AG09309 (cell line): Measurements from ENCODE around the gene PSMB9.

Experiments used
- DNase-seq: peaks from one replicate; pipeline ENCODE4 v3.0.0-alpha.2; 2010; ENCODE audit warnings: low read depth
- H3K4me3 ChIP-seq: 2 replicates; pipeline ENCODE4 v1.5.1; 2011; ENCODE audit warnings: mild to moderate bottlenecking, low read depth, low read length, moderate library complexity; ENCODE audit not compliant: control insufficient read depth
- TF ChIP-seq, protein P1 (sequence below): IDR thresholded peaks from 2 replicates; pipeline ENCODE4 v1.5.1; 2011; ENCODE audit warnings: mild to moderate bottlenecking, low read depth, low read length, inconsistent platforms; ENCODE audit not compliant: insufficient read depth, control insufficient read depth; ENCODE audit errors: missing control alignments

PSMB9 gene

DNA sequence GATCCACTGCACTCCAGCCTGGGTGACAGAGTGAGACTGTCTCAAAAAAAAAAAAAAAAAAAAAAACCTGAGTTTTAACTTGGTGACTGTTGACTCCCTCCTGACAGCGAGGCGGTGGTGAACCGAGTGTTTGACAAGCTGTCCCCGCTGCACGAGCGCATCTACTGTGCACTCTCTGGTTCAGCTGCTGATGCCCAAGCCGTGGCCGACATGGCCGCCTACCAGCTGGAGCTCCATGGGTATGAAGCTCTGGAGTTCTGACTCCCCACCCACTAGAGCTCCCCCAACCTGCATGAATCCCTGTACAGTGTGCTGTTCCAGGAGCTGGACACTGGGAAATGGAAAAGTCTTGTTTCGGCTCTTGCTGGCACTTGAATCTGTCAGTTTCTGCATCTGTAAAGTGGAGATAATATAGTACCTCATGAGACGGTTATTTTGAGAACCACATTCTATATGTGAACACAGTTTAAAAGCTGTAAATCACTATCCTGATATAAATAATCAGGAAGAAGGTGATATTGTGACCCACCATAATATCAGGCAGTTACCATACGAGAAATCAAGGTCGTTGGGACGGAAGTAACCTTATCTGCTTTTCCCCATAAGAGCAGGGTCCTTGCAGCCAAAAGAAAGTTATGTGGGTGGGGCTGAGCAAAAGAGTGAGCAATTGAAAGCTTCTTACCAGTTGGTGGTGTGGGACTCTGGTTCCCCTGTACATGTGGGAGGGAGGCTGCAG lies 3.3 kb downstream of the PSMB9 start:
- DNase-seq, result no peak
- H3K4me3 ChIP-seq, result no peak overlapping the region

DNA sequence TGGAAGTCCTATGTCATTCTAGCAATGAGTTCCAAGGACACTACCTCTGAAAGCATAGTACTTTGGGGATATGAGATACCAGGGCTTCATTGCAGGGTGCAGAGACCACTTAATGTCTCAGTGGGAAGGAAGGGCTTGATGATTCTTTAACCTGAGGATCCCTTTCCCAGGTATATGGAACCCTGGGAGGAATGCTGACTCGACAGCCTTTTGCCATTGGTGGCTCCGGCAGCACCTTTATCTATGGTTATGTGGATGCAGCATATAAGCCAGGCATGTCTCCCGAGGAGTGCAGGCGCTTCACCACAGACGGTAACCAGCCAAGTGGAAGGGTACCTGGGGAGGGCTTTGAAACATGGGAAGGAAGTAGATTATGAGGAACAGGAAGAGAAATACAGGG lies 4.2 kb downstream of the PSMB9 start:
- TF ChIP-seq, protein P1, sequence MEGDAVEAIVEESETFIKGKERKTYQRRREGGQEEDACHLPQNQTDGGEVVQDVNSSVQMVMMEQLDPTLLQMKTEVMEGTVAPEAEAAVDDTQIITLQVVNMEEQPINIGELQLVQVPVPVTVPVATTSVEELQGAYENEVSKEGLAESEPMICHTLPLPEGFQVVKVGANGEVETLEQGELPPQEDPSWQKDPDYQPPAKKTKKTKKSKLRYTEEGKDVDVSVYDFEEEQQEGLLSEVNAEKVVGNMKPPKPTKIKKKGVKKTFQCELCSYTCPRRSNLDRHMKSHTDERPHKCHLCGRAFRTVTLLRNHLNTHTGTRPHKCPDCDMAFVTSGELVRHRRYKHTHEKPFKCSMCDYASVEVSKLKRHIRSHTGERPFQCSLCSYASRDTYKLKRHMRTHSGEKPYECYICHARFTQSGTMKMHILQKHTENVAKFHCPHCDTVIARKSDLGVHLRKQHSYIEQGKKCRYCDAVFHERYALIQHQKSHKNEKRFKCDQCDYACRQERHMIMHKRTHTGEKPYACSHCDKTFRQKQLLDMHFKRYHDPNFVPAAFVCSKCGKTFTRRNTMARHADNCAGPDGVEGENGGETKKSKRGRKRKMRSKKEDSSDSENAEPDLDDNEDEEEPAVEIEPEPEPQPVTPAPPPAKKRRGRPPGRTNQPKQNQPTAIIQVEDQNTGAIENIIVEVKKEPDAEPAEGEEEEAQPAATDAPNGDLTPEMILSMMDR, result no peak
- no peak overlapping the region for H3K4me3 ChIP-seq
- DNase-seq, result no peak

More for the DNA sequence above, 3.3 kb downstream of the PSMB9 start:
- TF ChIP-seq, protein P1, result no peak

- TF ChIP-seq, protein P1, result no peak
- no peak overlapping the region for H3K4me3 ChIP-seq
These were observed 6.7 kb downstream of the PSMB9 start for GRCh38 chr6:32860674-32861073.

GRCh38 chr6:32862725-32863124 lies 8.7 kb downstream of the PSMB9 start:
- TF ChIP-seq, protein P1, result no peak
- no peak for DNase-seq
- H3K4me3 ChIP-seq, result no peak overlapping the region

More at GRCh38 chr6:32860674-32861073, 6.7 kb downstream of the PSMB9 start:
- no peak for DNase-seq

DNA sequence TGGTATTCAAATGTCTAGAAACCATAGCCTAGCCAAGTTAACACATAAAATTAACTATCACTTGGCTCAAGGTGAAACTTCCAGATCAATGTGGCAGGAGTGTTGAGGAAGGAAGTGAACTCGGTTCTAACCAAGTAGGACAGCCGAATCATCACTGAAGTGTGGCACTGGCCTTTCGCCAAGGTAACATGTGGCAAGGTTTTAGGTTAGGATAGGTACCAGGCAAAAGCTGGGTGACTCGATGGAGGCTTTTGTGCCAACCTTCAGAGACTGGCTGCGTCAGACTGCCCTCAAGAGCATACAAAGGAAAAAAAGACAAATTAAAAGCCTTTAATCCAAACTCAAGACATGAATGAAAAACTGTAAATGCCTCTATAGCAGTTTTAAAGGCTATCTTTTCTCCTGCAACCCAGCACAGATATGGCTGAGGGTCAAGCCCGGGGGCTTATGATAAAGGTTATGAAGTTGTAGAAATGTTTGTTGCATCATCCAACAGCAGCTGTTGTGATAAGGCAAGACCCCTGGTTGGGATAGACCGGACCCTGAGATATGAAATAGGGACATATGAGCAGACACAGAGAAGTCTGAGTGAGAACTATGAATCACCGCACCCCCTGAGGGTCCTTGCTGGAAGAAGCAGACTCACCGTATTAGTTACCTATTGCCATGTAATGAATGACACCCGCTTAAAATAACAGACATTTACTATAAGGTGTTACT lies 11.9 kb downstream of the PSMB9 start:
- TF ChIP-seq, protein P1, result no peak
- no peak overlapping the region for H3K4me3 ChIP-seq
- DNase-seq, result no peak

DNA sequence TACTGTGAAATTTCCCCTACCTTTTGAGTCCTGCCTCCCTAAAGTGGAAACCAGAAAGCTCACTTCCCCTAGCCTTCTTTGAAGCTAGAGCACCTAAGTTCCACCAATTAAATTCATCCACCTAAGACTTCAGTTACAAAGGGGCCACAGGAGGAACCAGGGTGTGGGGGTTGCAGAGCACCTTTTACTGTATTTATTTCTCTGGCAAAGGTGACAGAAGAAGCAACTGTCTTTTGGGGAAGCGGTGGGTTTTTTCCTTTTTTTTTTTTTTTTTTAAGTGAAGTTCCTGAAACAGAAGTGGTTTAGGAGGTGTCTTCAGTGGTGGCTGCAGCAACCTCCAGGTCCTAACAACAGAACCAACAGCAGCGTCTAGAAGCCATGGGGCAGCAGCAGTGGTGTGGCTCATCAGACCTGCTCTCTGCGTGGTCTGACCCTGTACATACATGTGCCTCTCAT lies 13.1 kb downstream of the PSMB9 start:
- DNase-seq, result no peak
- TF ChIP-seq, protein P1, result no peak
- no peak overlapping the region for H3K4me3 ChIP-seq
